H54 (cell line): Measurements from ENCODE around the gene IGSF9B.

Experiments
- DNase-seq: peaks from one replicate; pipeline ENCODE4 v3.0.0; 2011; ENCODE audit warnings: low spot score, mixed read lengths; ENCODE audit not compliant: insufficient read length
- FAIRE-seq: peaks from 3 replicates; lab custom pipeline; 2011; peaks lifted over from hg19 to GRCh38; lab: Jason Lieb, UNC
- POLR2A ChIP-seq: IDR thresholded peaks from 2 replicates; pipeline ENCODE4 v1.6.1; 2011; ENCODE audit warnings: low read depth, mild to moderate bottlenecking, low read length

The IGSF9B gene

DNA sequence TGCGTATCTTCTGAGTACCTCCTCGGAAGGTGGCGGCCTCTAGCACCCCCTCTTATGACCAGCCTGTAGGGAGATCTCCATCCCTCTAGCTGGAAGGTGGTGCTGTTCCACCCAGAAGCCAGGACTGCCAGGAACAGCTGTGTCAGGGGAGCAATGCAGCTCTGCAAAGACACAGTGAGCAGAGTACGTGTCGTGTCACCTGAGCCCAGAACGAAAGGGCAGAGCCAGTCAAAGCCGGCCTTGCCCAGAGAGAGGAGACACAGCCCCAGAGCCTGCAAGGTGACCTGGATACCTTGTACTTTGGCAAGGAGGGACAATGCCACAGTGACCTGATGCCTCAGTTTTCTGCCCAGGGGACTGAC is 18.7 kb upstream of the IGSF9B start:
- FAIRE-seq (no peak), DNase-seq (no peak)
- no peak for TF ChIP-seq POLR2A

DNA sequence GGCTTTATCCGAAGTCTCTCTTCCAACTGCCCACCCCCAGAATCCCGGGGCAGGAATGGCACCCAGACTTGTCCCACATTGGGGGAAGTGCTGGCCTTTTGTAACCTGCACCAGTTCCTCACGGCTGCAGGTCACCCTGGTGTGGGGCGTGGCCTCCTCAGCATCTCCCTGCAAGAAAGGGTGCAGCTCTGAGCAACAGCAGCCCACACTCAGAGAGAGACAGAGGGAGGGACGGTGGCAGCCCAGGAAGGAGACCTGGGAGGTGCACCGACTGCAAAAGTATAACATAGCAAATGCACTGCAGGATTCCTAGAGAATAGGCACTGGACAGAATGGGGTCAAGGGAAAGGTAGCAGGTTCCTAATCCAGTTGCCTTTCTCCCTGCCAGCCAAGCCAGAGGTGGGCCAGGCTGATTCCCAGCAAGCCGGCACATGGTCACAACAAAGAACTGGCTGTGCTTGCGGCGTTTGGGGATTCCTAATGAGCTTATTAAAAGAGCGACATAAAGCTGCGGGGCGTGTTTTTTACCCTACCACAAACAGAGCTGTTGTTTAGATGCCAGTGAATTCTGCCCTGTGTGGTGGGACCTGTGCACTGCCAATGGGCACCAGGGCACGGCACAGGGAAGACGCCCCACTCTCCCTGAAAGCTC is 18.2 kb upstream of the IGSF9B start:
- DNase-seq = no peak
- no peak for TF ChIP-seq POLR2A

DNA sequence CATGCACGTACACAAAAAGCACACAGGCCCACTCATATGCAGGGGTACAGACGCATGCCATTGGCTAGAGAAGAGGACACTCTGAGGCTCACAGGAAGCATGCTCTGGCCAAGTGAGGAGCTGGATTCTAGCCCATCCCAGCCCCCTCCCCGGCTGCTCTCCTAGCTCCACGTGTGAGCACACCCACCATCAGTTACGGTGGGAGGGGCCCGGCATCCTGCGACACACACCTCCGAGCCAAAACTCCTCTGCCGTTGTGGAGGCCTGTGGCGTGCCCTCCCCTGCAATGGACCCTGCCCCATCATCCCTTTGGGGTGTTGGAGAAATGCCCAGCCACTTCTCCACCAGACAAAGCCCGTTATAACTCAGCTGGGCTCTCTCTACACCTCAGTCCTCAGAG is 15.1 kb upstream of the IGSF9B start:
- TF ChIP-seq POLR2A = no peak
- DNase-seq (no peak), FAIRE-seq (no peak)

More for the DNA sequence above, 18.2 kb upstream of the IGSF9B start:
- no peak for FAIRE-seq

DNA sequence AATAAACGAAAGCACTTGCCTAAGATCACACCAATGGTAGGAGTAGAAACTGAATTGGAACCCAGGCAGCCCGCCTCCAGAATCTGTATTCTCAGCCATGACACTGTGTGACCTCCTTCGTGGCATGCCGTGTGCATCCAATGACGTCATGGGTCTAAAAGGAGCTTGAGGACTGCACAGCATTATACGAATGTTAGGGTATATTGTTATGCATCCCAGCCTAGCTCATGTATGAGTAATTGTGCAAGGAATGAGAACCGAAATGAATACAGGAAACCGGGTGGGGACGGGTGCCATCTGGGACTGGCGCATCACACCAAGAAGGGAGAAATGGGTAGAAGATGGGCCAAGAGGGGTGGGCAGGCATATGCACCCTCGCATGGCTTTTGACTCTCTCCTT is 12.3 kb upstream of the IGSF9B start:
- DNase-seq (peak; percentile 42), FAIRE-seq (no peak)
- TF ChIP-seq POLR2A = no peak

DNA sequence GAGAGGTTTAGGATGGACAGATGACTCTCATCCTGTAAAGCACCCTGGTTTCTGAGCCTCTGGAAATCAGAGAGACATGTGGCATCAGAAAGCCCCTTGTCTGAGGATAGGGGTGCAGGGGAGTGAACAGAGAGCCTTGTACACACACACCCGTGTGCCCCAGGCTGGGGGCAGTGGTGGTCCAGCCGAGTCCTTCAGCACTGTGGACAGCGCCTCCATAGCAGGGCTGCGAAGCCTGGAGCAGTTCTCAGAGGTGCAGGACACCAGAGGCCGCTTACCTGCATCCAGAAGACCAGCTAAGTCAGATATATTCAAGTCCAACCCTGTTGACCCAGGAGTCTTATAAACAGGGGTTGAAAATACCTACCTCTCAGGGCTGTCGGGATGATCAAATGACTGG is 11.5 kb upstream of the IGSF9B start:
- no peak for TF ChIP-seq POLR2A
- no peak for FAIRE-seq
- DNase-seq = no peak

DNA sequence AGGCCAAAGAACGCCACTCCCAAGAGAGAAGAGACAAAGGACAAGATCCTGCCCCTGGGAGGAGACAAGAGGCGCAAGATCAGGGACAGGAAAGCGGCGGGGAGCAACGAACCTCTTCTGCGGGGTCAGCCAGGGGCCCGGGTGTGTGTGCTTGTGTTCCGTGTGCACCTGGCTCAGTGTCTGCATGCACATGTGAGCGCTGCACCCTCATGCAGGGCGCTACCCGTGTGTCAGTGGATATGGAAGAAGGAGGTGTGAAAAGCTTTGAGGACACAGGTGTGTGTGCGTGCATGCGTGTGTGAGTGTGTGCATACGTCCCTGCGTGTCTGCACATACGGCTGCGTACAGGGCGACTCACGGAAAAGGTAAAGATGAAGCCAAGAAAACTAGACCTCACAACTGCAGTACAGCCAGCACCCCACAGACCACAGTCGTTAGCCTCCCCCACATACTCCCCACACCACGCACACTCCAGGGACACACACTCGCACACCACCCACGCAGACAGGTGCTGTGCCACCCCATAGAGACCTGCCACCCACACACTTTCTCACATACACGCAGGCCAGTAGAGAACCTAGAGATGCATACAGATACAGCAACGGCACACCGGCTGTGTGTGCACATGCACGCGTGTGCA is 11.0 kb upstream of the IGSF9B start:
- DNase-seq (no peak), FAIRE-seq (no peak)
- no peak for TF ChIP-seq POLR2A

DNA sequence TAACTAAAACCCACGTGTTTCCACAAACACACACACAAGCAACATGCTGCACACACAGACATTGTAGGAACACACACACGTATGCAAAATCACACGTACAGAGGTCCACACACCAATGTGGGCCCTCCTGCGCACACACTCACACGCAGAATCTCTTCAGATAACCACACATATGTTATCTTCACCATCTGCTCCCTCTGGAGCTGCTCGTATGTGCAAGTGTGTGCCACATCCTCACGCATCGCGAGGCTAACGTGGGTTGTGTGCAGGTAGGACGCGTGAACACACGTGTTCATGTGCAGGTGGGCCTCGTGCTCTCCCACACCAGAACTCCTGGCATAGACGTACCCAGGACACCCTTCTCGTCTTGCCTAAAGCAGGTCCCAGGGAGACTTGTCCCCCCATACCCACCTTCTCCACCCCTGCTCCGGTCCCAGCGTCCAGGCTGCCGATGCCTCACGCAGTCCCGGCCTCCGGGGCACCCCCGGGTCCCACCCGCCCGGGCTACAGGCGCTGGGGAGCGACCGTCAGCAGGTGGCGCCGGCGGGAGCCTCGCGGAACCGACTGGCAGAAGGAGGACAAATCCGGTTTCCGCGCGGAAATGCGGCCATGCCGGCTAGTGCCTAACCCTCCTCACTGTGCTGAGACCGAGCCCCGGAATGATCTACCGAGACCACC is 10.3 kb upstream of the IGSF9B start:
- no peak for DNase-seq

DNA sequence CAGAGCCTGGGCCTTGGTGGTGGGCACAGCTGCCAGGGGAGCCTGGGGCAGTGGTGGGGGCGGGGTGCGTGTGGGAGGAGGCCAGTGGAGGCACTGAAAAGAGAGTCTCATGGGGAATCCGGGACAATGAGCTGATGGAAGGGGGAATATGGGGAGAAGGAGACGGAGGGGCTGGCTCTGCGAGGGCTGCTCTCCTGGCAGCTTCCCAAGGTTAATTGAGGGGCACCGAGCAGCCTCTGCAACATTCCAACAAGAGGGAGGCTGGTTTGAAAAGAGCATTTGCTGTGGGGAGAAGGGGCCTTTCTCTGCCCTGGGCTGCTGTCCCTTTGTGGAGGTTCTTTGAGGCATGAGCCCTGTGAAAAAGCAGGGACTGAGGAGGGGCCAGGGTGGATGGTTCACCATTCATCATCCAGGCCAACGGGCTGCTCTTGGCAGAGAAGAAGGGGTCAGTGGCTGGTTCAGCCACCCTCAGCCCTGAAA is 9.4 kb upstream of the IGSF9B start:
- TF ChIP-seq POLR2A = no peak
- FAIRE-seq (no peak), DNase-seq (no peak)

More for the DNA sequence above, 10.3 kb upstream of the IGSF9B start:
- TF ChIP-seq POLR2A = no peak
- FAIRE-seq = no peak

DNA sequence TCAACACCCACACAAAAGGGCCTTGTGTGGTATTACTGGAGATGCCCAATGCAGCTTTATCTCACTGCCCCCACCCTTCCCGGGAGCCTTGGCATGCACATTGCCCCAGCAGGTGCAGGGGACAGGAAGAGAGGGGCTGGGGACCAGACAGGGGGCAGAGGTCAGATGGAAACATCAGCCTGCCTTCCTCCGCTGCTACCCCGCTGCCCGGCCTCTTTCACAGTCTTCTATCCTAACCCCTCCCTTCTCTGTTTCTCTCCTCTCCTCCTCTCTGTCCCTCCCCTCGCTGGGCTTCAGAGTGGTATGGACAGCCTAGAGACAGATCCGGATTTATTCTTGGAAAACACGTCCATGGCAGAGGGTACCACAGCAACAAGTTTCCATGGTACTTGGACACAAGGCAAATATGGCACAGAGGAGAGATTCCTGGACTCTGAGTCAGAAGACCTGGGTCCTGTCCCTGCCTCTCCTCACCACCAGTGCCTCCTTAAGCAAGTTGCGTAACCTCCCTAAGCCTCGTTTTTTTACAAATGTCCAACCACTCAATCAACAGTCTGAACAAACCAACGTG is 8.3 kb upstream of the IGSF9B start:
- FAIRE-seq = no peak

DNA sequence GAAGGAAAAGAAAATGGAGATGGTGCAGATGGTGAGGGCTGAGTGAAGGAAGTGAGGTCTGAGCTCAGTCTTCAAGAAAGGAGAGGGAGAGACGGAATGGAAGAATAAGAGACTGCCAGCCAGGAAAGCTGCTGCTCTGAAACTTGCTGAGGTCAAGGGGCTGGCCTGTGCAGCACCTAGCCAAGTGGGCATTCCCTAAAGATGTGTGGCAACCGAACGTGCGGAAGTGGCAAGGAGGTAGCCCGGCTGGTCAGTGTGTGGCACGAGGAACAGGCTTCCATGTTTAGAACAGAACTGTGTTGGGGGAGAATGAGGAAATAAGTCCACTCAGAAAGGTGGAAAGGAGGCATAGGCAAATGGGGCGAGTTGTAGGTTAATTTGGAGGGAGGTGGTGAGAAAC is 7.6 kb upstream of the IGSF9B start:
- FAIRE-seq = no peak
- no peak for DNase-seq
- TF ChIP-seq POLR2A = no peak

More for the DNA sequence above, 8.3 kb upstream of the IGSF9B start:
- peak; percentile 71 for DNase-seq
- no peak for TF ChIP-seq POLR2A

DNA sequence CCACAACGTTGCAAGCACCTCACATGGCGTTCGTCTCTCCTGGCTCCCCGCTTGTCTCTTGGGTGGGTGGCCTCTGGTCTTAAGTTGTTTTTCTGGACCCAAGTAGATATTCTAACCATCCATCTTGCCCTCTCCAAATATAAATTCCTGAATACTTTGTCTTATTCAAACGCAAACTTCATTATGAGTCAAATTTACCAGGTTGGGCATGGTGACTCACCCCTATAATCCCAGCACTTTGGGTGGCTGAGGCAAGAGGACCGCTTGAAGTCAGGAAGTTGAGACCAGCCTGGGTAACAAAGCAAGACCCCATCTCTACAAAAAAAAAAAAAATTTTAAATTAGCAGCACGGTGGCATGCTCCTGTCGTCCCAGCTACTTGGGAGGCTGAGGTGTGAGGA is 5.1 kb upstream of the IGSF9B start:
- no peak for TF ChIP-seq POLR2A
- no peak for DNase-seq
- no peak for FAIRE-seq

DNA sequence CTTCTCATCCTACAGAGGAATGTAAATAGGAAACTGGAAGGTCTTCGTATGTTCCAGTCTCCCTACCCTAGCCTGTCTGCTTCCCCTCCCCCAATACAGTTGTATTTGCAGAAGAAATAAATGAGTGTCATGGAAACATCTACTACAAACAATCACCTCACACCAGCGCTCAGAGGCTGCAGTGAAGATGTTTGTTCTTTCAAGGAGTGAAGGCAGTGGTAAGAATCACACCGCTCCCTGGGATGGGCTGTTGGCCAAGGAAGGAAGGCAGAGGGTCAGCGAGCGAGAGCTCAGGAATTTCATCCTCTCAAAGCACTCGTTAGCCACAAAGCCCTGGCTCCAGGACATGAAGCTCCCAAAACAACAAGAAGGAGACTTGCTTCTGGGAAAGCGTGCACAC is 1.1 kb upstream of the IGSF9B start:
- TF ChIP-seq POLR2A = no peak
- no peak for DNase-seq
- no peak for FAIRE-seq

DNA sequence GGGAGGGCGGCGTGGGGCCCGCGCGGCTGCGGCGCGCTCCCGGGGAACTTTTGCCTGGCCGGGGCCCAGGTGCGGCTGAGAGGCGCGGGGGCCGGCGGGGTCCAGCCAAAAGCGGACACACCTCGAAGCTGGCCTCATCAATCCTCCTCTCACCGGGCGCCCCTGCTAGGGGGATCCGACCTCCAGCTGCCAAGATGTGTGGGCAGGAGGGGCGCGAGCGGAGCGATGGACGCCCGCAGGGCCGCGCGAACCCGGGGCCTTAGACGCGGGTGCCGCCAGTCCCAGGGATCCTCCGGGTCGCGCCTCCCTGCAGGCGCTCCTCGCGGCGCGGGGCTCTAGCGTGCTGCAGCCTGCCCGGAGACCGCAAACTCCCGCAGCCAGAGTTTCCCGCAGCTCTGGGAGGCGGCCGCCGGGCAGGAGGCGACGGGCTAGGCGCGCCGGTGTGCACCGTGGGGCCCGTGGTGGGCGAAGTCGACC is 785 bp downstream of the IGSF9B start:
- FAIRE-seq (no peak), DNase-seq (no peak)
- no peak for TF ChIP-seq POLR2A
